ENCODE measurements around the gene MACROD1.

DNA sequence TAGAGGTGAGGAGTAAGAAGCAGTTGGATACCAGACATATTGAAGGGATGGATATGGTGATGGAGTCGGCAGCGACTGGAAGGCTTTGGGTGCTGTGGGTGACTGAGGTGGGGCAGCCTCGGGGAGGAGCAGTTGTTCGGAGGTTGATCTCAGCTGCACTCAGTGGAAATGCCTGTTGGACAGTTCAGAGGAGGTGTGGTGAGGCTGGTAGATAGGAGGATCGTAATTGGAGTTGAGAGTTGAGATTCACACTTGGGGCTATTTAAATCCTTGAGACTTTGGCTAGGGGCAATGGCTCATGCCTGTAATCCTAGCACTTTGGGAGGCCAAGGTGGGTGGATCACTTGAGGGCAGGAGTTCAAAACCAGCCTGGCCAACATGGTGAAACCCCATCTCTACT, 172.8 kb downstream of the MACROD1 start:
- TF ChIP-seq POLR2A (IDR thresholded peaks at IDR 0.05; ENCODE audit: low read depth): no peak
- TF ChIP-seq, protein P1, sequence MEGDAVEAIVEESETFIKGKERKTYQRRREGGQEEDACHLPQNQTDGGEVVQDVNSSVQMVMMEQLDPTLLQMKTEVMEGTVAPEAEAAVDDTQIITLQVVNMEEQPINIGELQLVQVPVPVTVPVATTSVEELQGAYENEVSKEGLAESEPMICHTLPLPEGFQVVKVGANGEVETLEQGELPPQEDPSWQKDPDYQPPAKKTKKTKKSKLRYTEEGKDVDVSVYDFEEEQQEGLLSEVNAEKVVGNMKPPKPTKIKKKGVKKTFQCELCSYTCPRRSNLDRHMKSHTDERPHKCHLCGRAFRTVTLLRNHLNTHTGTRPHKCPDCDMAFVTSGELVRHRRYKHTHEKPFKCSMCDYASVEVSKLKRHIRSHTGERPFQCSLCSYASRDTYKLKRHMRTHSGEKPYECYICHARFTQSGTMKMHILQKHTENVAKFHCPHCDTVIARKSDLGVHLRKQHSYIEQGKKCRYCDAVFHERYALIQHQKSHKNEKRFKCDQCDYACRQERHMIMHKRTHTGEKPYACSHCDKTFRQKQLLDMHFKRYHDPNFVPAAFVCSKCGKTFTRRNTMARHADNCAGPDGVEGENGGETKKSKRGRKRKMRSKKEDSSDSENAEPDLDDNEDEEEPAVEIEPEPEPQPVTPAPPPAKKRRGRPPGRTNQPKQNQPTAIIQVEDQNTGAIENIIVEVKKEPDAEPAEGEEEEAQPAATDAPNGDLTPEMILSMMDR (IDR thresholded peaks at IDR 0.05): no peak
- no peak for TF ChIP-seq EP300 (IDR thresholded peaks at IDR 0.05)
- TF ChIP-seq POLR2AphosphoS5 (IDR thresholded peaks at IDR 0.05): no peak

Measured in esophagus muscularis mucosa (tissue), 4 donors.